Activated CD4-positive, CD25-positive, alpha-beta regulatory T cell treated with anti-CD3 and anti-CD28 coated beads, Interleukin-2, amount 50 U/mL, for 16 hours (primary cell): ENCODE results near the gene VASN.
A peak's percentile ranks its signal among the peaks of the same experiment; 100 is the strongest.
"Not testable (repeated sequence)": the region's sequence is repeated elsewhere in the genome, so short reads cannot be mapped to it uniquely, and the experiment has no call there.

Source experiments
- DNase-seq: peaks from one replicate; pipeline ENCODE4 v3.0.0-alpha.2; 2020; ENCODE audit warnings: low read depth, low spot score

The VASN gene

DNA sequence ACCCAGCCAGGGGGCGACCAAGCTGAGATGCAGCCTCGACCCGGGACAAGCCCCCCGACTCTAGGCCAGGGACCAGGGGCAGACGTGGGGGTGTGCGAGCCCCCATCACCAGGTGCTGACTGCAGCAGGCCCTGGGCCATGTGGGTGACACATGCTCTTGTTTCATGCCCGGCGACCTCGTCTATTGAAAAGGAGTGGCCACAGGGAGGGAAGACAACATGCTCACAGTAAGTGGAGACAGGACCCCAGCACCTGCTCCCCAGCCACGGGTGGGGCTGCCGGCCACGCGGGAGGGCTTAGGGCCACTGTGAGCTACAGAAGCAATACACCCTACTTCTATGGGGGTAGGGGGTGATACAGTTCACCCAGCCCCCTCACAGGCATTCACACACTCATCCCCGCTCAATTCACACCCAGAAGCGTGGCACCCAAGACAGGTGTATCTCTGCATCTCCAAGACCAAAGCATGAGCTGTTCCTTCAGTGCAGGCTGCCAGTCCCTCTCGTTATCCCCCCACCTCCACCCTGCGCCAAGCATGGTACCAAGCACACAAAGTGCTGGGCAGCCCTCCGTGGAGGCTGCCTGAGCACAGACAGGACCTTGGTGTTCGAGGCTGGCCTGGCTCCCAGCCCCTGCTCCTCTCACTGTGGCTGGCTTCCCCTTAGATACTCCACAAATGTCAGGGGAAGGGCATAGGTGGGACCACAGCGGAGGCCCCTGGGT lies 13.6 kb downstream of the VASN start:
- no peak for DNase-seq

GRCh38 chr16:4385789-4386450 lies 14.3 kb downstream of the VASN start:
- DNase-seq, result no peak

GRCh38 chr16:4386451-4386805 lies 14.8 kb downstream of the VASN start:
- DNase-seq, result no peak

DNA sequence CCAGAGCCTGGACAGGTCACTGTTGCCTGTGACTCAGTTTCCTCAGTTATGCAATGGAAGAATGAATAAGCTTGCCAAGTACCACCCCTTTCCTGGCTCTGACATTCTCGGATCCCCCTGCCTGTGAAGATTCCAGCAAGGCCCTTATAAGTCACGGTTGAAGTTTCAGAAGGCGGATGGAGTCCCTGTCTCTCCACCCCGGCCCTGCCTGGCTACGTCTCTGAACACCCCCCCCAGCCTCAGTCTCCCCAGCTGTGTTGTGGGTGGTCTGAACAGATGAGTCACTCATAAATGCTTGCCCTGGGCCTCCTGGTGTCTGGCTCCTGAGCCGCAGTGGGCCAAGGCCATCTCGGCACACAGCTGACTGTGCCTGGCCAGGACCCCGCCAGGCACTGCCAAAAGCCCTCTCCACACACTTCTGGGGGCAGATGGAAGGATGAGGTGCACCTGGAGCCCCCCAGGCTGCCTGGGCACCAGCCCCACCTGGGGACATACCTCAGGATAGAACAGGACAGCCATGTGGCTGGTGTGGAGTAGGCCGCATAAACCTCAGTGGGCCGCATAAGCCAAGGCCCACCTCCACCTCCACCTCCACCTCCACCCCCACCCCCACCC lies 15.4 kb downstream of the VASN start:
- DNase-seq, result no peak

DNA sequence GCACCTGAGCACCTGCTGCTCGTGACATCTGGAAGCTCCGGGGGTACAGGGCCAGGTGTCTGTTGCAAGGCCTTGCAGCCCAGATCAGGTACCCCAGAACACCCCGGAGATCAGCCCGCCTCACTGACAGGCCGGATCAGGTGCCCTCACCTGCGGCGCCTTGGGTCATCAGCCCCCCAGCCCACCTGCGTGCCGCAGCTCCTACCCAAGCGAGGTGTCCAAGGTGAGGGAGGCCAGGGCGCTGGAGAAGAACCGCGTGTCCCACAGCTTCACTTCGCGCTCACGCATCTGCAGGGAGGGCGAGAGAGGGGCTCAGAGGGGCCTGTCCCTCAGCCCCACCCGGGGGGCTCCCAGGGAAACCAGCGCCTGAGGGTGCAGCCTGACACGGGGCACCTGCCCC lies 16.1 kb downstream of the VASN start:
- no peak for DNase-seq

DNA sequence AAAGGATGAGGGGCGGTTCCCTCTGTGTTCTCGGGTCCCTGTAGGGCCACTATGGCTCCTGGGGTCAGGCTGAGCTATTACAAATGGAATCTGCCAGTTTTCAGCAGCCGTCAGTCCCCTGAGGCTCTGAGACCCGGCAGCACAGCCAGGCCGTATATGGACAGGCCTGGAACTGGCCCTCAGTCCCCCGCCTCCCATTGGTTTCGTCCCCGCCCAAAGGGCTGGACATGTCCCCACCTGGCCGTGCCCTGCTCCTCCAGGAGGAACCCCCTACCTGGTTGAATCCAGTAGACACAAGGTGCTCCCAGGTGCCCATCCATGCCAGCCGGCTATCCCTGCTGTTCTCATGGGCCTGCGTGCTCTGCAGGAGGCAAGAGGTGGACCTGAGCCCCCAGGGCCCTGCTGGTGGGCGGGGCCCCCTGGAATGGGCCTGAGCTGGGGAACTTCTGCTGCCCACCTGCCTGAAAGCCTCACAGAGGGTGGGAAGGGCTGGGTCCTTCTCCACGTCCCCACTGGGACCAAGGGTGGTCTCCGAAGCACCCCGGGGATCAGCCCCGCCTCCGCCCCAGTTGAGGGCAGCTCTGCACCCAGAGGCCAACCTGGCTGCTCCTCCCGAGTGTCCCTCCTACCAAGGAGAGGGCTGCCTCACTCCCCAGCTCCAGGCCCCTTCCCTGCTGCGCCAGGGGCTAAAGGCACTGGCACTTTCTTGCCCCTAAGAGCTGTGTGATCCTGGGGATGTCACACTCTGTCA lies 16.8 kb downstream of the VASN start:
- no peak for DNase-seq

DNA sequence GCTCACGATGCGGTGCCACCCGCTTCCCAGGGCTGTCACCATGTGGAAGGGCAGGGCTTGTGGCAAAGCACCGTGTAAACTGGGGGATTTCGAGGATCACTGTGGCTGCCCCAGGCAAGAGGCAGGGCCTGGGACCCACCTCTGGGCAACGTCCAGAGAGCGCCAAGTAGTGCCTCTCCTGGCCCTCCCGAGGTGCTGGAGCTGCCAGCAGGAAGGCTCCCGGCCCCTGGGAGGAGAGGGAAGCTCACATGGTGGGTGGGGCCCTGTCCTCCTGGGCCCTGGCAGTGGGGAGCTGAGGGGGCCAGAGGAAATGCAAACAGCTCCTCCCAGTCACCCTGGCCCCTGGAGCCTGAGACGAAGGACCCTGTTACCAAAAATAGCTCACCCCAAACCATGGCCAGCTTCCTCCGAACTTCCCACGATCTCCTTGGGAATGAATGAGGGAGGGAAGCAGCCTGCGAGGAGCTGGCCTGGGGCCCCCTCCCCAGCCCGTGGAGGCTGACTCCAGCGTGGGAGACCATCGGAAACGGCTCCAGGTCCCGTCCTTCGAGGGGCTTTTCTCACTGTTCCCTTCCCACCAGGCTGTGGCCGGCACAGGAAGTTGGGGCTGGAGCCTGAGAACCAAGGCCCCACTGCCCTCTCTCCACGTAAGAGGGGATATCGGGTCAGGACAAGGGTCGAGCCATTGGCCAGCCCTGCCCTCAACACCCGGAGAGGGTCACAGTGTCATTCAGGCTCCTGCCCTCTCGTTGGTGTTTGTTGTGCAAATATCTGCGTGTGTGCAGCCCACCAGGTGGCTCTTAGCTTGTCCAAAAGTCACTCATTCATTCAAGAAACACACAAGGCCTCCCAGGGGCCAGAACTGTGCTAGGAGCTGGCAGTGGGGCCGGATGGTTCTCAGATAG lies 17.7 kb downstream of the VASN start:
- DNase-seq, result no peak

DNA sequence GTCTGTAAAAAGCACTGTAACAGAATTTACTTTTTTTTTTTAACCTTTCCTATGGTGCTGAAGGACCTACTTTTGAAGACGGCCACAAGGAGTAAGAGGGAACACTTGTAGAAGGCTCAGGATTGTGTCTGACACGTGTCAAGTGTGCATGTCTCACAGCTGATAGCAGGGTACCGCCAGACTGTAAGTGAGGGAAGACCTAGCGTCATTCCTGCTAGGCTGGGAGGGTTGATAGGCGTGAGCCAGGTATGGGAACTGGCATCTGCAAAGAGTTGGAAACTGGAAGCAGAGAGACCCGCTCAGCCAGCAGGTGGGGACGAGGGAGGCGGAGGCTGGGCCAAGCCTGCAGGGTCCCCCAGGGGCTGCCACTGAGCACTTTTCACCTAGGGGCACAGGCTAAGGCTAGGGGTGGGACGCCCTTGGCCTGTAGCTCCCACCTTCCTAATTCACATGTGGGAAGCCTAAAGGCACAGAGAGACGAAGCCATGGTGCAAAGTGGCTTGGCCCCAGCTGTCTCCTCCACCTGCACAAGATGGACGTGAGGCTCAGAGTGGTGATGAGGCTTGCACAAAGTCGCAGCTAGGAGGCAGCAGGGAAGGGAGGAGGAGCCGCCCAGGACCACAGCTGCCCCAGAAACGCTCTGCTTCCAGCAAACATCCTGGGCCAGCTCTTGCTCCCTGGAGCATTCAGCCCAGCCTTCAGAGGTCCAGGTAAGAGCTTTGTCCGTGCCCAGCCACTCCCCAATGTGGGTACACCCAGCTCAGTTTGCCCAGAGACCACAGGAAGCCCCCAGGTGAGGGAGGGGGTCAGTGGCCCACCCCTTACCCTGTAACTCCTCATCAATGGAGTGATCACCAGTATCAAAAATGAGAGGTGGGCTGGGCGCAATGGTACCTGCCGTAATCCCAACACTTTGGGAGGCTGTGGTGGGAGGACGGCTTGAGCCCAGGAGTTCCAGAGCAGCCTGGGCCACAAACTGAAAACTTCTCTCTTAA lies 18.9 kb downstream of the VASN start:
- DNase-seq, result no peak

- DNase-seq, result no peak
These were observed 20.2 kb downstream of the VASN start for GRCh38 chr16:4391631-4392381.

- DNase-seq, result no peak
These were observed 21.0 kb downstream of the VASN start for GRCh38 chr16:4392382-4393239.

- DNase-seq, result no peak
These were observed 21.6 kb downstream of the VASN start for GRCh38 chr16:4393240-4393600.

- DNase-seq, result not testable (repeated sequence)
These were observed 22.2 kb downstream of the VASN start for GRCh38 chr16:4393850-4394249.

DNA sequence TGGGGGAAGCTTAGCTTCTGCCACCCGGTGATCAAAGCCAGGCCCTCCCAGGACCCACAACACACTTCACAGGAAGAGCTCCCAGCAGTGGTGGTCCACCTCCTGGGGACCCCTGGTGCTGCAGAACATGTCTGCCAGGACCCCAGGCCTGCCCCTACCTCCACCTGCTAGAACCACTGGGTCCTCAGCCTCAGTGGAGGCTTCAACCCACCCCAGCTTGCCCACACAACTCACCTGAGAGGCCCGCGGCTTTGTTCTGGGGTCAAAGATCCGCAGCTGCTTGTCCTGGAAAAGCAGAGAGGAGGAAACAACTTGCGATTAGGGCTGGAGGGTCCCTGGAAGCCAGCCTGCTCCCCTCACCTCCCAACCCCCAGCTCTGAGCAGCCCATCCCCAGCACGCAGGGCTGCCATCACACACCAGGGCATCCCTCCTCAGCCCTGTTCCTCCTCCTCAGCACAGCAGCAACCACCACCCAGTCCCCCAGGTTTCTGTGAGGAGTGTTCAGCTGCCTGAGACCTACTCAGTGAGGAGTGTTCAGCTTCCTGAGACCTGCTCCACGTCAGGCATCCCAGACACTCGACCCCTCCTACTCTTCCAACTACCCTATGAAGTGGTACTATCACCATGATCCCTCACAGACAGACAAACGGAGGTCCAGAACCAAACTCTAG lies 23.5 kb downstream of the VASN start:
- DNase-seq, result no peak

- no peak for DNase-seq
These were observed 27.5 kb downstream of the VASN start for GRCh38 chr16:4399001-4399730.

DNA sequence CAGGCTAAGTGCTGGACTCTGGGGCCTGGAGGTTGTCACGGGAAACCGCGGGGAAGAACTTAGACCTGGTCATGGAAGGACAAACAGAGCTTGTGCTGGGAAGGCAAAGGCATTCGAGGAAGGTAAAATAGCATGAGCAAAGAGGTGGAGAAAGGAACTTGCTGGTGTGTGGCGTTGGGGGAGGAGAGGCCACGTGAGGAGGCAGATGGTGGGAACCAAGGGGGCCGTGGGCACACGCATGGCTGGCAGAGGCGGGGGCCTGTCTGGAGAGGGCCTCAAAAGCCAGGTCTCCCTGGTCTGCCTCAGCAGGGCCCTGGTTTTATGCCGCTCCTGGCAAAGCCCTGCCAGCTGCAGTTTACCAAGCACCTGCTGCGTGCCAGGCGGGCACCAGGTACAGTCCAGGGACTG lies 29.4 kb downstream of the VASN start:
- no peak for DNase-seq

GRCh38 chr16:4401510-4401909 lies 29.9 kb downstream of the VASN start:
- no peak for DNase-seq

- peak; percentile 46 for DNase-seq
These were observed 30.9 kb downstream of the VASN start for GRCh38 chr16:4402439-4403132.
